HG03354 (cell line): ENCODE results near the gene POLN.
"Not testable (repeated sequence)": the region's sequence is repeated elsewhere in the genome, so short reads cannot be mapped to it uniquely, and the experiment has no call there.

Experiments
- ATAC-seq: cut with Tn5 transposase; IDR thresholded peaks from one replicate; pipeline ENCODE4 v1.9.1; 2021; ENCODE audit warnings: mild to moderate bottlenecking; ENCODE audit not compliant: unreplicated experiment, poor library complexity, severe bottlenecking

POLN gene

DNA sequence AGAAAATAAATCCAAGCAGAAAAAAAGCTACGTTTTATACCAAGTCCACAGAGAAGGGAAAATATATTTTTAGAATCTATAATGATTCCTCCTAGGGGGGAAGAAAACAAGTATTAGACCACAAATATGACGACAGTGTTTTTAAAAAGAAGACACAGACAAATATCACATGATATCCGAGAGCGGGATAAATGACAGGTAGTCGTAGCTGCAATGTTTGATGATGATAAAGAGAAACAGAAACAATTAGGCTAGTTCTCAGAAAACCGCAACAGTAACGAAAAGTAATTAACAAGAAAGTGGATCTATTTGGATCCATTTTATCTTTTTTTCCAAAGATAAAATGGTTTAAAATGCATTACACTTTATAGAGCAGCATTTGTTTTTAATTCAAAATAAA lies 918 bp downstream of the POLN start:
- no peak for ATAC-seq

DNA sequence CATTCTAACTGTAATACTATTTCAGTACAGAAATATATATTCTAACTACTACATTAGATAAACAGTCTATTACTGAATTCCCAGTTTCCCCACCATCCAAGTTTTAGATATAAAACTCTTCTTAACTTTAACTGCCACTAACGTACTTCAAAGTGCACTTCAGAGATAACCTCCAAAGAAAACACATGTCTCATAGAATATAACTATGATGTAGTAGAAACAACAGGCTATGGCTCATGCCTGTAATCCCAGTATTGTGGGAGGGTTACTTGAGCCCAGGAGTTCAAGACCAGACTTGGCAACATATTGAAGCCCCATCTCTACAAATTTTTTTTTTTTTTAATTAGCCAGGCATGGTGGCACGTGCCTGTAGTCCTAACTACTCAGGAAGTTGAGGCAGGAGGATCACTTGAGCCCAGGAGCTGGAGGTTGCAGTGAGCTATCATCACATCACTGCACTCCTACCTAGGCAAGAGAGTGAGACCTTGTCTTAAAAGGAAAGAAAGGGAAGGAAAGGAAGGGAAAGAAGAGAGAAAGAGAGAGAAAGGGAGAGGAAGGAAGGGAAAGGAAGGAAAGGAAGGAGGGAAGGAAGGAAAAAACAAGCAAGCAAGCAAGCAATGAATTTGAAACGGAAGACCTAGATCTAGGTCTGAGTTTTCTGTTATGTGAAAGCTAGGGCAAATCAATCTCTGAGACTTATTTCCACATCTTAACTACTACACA lies 4.8 kb downstream of the POLN start:
- no peak for ATAC-seq

GRCh38 chr4:2231082-2231481 lies 10.8 kb downstream of the POLN start:
- no peak for ATAC-seq

GRCh38 chr4:2226261-2226660 lies 15.7 kb downstream of the POLN start:
- no peak for ATAC-seq

GRCh38 chr4:2222838-2223237 lies 19.1 kb downstream of the POLN start:
- ATAC-seq, result no peak

- ATAC-seq, result not testable (repeated sequence)
Measured at GRCh38 chr4:2221378-2221777, 20.5 kb downstream of the POLN start.

- ATAC-seq, result no peak
Measured at GRCh38 chr4:2220016-2220630, 21.8 kb downstream of the POLN start.

DNA sequence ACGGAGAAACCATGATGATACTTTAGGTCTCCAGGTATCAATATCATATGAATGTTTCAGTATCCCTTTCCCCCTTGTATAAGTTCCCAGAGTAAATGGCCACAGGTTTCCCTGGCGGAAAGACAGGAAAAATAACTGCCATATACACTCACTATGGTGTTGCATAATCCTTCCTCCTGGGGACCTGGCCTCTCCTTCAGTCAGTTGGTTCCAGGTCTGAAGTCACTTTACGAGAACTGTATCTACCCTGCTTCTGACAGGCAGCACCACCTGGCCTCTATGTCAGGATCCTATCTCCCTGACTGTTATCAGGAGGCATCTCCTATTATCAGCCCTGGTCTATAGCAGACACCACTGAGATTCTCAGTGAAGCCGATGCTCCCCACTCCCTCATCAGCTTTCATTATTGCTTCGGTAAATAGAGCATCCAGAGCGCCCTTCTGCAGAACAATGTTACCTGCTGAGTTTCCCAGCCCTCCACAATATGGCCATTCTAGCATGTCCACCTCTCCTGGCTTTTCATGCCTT lies 22.6 kb downstream of the POLN start:
- ATAC-seq, result no peak

DNA sequence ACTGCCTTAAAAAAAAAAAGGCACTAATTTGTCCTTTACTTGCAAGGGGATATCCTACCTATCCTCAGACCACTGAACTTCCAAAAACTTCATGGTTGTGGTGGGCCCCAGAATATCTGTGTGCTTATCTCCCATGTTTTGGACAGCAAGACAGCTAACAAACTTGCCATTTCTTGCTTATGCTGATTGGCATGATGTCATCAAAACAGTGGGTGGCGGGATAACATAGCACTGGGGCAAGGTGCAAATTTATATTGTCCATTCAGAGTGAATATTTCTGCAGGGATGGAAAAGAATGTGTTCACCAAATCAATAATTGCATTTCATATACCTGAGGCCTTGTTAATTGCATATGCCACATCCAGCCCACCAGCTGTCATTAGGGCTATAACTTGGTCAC lies 23.5 kb downstream of the POLN start:
- no peak for ATAC-seq

GRCh38 chr4:2217726-2218125 lies 24.2 kb downstream of the POLN start:
- no peak for ATAC-seq

DNA sequence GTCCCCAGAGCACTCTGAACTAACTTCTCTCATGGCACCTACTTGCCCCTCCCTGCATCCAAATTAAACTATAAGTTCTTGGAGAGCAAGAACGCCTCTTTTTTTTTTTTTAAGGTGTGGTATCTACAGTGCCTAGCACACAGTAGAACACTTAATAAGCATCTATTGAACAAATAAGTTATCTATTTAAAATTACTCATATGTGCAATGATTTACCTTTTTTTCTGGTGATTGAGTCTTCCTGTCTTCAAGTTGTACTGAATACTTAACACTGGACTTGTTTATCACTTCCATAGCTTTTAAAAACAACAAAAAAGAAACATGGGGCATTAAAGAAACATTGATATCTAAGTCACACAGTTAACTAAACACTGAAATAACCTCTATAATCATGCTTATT lies 29.1 kb downstream of the POLN start:
- ATAC-seq, result no peak

DNA sequence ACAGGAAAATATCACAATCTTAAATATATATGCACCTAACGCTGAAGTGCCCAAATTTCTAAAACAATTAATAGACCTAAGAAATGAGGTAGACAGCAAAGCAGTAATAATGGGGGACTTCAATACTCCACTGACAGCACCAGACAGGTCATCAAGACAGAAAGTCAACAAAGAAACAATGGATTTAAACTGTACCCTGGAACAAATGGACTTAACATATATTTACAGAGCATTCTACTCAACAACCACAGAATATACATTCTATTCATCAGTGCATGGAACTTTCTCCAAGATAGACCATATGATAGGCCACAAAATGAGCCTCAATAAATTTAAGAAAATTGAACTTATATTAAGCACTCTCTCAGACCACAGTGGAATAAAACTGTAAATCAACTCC lies 39.1 kb downstream of the POLN start:
- ATAC-seq, result not testable (repeated sequence)

DNA sequence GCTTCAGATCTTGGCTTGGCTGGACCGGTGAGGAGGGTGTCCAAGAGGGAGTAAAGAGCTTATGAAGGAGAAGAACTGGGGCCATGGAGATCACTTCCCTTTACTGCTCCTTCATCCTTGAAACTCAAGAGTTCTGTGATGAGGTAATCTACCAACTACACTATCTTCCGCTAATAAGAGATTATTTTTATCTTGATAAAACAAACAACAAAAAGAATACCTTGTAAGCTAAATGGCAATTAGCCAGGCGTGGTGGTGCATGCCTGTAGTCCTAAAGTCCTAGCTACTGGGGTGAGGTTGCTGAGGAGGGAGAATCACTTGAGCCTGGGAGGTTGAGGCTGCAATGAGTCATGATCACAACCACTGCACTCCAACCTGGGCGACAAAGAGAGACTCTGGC lies 47.4 kb downstream of the POLN start:
- no peak for ATAC-seq

DNA sequence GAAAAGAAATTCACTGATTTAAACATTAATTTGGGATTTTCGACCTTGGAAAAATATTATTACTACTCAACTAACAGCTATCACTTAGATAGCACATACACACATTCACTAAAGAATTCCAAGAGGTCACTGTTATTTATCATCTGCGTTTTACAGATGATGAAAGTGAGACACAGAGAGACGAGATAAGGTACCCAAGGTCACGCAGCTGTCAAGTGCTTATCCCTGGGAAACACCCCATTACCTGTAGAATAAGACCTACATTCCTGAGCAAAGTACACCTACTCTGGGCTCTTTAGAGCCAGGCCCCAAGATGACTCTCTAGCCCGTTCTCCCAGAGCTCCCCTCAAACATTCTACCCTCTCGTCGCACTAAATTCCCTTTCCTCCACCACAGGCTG lies 48.6 kb downstream of the POLN start:
- ATAC-seq, result no peak

- ATAC-seq, result no peak
Measured at GRCh38 chr4:2186865-2187172, 55.1 kb downstream of the POLN start.

DNA sequence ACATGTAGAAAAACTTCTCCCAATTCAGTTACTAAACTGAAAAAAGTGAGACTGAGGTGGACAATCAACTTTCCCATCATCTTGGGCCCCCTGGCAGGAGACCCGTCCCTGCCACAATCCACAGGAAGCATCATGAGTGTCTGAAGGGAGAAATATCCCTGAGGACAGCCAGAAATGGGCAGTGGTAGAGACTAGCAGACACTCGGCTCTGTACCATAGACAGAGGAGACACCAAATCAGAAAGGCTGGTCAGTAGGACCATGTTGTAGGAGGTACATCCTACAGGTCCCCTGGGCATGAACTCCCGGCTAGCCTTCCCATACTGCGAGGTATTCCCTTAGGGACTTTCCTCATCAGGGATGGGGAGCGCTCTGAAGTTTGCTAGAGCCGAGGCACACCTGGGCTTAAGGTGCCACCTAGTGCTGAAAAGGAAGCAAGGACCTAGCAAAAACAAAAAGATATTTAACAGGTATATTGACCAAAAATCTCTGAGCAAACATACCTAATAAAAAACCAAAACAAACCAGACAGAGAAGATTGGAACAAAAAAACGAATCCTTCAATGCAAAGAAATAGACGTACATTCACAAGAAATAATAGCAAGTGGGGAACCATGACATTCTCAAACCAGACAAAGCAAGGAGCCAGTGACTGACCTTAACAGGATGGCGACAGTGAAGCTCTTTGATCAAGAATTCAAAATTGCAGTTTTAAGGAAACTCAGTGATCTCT lies 55.6 kb downstream of the POLN start:
- ATAC-seq, result no peak

- ATAC-seq, result no peak
Measured at GRCh38 chr4:2183394-2183793, 58.5 kb downstream of the POLN start.

DNA sequence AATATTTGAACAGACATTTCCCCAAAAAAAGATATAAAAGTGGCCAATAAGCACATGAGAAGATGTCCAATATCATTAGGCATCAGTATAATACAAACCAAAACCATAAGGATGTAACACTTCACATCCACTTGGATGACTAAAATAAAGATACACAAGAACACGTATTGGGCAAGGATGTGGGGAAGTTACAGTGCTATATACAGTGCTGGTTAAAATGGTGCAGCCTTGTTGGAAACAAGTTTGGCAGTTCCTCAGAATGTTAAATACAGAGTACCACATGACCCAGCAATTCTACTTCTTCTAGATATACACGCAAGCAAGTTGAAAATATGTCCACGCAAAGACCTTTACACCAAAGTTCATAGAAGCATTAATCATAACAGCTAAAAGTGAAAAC lies 58.9 kb downstream of the POLN start:
- ATAC-seq, result no peak

DNA sequence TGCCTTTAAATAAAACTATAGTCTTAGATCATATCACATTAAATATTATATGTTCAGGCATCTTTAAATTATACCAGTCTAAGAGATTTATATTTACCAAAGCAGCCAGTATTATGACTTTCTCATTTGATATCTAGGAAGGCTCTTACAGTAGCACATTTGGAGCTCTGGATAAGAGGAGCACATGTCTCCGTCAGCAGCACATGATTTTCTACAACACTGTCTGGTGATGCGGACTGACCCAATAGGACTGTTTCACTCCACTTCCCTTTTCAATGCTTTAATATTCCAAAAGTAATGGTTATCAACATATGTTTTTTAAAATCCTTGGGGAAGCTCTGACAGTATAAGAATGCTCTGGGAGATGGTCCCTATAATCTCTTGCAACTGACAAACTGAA lies 61.5 kb downstream of the POLN start:
- ATAC-seq, result no peak

- ATAC-seq, result no peak
Measured at GRCh38 chr4:2179717-2180116, 62.2 kb downstream of the POLN start.

- no peak for ATAC-seq
Measured at GRCh38 chr4:2178986-2179385, 62.9 kb downstream of the POLN start.
